HG02763 (cell line): ENCODE results near the gene ACADM.
"Not testable (repeated sequence)": the region's sequence is repeated elsewhere in the genome, so short reads cannot be mapped to it uniquely, and the experiment has no call there.

ENCODE experiments used
- ATAC-seq: cut with Tn5 transposase; IDR thresholded peaks from one replicate; pipeline ENCODE4 v1.9.1; 2021; ENCODE audit warnings: mild to moderate bottlenecking, moderate library complexity; ENCODE audit not compliant: unreplicated experiment

The ACADM gene

GRCh38 chr1:75724472-75725022 lies at the start of gene ACADM:
TSS of gene ACADM (plus strand) at chr1:75724709. CDS start at chr1:75724788, 79 bp downstream.
- ATAC-seq: peak; percentile 93

DNA sequence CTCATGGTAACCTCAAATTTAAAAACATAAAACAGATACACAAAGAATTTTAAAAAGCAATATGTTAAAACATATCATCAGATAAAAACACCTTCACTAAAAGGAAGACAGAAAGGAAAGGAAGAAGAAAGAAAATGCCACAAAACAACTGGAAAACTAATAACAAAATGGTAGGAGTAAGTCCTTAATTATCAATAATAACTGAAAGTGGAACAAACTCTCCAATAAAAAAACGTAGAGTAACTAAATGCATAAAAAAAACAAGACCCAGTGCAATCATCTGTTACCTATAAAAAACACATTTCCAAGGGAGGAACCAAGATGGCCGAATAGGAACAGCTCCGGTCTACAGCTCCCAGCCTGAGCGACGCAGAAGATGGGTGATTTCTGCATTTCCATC lies 47.1 kb upstream of the ACADM start:
- ATAC-seq: no peak

GRCh38 chr1:75677964-75678363 lies 46.5 kb upstream of the ACADM start:
- ATAC-seq: not testable (repeated sequence)

- no peak for ATAC-seq
Measured at GRCh38 chr1:75690547-75690946, 34.0 kb upstream of the ACADM start.

- ATAC-seq: no peak
Measured at GRCh38 chr1:75693551-75693950, 31.0 kb upstream of the ACADM start.

DNA sequence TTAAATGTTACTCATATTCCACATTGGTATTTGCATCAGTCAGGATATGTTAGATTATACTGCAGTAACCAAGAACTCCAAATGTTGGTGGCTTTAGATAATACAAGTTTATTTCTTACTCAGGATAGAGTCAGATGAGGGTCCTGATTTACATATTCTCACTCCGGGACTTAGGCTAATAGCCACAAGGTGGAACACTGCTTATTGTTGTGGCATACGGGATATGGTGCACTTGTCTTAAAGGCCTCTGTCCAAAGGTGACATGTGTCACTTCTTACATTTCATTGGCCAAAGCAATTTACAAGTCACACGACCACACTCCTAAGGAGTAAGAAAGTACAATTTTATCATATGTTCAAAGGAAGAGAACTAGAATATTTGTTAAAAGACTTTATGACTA lies 28.5 kb upstream of the ACADM start:
- ATAC-seq: no peak

GRCh38 chr1:75707191-75707590 lies 17.3 kb upstream of the ACADM start:
- ATAC-seq: no peak

DNA sequence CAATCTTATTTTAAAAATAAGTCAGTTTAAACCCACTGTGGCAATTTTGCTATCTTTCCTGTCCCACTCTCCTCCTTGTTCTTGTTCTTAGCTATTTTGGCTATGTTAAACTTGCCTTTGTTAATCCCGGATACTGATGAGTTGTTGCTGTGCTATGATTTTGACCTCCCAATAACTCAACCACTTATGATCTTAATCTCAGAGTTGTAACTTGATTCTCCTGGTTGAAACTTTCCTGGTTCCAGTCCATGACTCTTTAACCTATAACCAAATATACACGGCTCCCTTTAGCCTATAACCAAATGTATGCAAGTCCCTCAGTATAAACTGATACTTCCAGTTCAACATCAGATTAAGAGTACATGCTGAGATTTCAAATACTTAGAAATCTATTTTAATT lies 15.6 kb upstream of the ACADM start:
- no peak for ATAC-seq

GRCh38 chr1:75710832-75711231 lies 13.7 kb upstream of the ACADM start:
- no peak for ATAC-seq

- no peak for ATAC-seq
Measured at GRCh38 chr1:75711846-75712245, 12.7 kb upstream of the ACADM start.

DNA sequence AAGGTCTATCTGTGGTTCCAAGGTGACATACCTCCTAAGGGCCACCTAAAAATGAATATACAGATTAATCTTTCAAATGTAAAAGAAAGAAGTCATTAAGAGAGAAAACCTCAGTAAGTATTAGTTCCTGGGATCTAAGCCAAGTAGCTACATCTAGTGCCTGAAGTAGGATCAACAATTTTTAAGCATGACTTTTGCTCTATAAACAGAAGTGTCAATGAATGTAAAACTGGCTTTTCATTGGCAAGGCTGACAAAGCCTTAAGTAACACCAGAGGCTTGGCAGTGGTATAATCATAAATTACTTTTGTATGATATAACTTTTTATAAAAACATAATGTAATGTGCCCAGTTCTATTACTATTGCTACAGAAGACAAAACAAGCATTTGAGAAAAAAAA lies 12.2 kb upstream of the ACADM start:
- ATAC-seq: no peak

- ATAC-seq: no peak
Measured at GRCh38 chr1:75719810-75720209, 4.7 kb upstream of the ACADM start.

DNA sequence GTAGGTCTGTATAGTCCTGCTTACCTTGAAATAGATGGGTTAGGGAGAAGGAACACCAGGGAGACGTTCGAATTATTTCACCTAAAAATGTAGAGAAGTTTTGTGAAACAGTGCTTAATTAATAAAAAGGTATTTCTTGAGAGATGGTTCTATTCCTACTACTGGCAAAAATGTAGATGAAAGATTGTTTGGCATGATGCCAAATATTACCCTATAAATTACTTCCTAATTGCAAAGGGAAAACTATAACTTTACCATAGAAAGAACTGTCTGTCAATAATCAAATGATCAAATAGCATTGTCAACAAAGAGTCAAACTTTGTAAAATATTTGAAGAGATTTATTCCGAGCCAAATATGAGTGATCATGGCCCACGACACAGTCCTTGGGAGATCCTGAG lies 4.2 kb upstream of the ACADM start:
- no peak for ATAC-seq

GRCh38 chr1:75720820-75721219 lies 3.7 kb upstream of the ACADM start:
- no peak for ATAC-seq

GRCh38 chr1:75722246-75722645 lies 2.3 kb upstream of the ACADM start:
- ATAC-seq: not testable (repeated sequence)

GRCh38 chr1:75722966-75723365 lies 1.5 kb upstream of the ACADM start:
- no peak for ATAC-seq

DNA sequence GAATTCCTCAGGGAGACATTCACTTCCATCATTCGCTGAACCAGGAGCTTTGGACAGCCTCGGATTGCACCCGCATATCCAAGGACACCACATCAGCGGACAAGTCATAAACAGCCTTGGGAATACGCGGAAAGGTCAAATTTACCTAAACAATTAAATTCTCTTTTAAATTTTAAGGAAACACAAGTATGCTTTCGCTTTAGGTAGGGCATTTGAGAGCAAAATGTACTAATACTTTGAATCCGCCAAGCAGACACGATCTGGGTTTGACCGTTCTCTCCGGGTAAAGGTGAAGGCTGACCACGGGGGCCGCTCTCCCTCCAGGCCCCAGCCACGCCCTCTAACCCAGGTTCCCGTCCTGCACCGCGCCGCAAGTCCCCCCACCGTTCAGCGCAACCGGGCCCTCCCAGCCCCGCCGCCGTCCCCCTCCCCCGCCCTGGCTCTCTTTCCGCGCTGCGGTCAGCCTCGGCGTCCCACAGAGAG lies 479 bp upstream of the ACADM start:
- ATAC-seq: peak; percentile 70

GRCh38 chr1:75725266-75725665 lies 757 bp downstream of the ACADM start:
- no peak for ATAC-seq

DNA sequence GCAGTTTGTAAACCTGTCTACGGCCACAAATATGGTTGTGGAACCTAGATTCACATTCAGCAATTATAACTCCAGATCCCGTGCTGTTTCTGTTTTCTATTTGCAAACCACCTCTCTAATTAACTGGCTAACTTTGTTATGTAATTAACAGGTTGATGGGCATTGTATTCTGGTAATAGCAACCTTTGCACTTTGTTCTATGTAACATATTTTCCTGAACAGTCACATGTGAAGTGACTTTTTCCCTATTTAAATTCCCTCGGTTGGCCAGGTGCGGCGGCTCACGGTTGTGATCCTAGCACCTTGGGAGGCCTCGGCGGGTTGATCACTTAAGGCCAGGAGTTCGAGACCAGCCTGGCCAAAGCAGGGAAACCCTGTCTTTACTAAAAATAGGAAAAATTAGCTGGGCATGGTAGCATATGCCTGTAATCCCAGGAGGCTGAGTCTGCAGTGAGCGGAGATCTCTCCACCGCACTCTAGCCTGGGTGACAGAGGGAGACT lies 1.4 kb downstream of the ACADM start:
- ATAC-seq: no peak

- no peak for ATAC-seq
Measured at GRCh38 chr1:75727571-75727970, 3.1 kb downstream of the ACADM start.

- no peak for ATAC-seq
Measured at GRCh38 chr1:75730432-75730831, 5.9 kb downstream of the ACADM start.

DNA sequence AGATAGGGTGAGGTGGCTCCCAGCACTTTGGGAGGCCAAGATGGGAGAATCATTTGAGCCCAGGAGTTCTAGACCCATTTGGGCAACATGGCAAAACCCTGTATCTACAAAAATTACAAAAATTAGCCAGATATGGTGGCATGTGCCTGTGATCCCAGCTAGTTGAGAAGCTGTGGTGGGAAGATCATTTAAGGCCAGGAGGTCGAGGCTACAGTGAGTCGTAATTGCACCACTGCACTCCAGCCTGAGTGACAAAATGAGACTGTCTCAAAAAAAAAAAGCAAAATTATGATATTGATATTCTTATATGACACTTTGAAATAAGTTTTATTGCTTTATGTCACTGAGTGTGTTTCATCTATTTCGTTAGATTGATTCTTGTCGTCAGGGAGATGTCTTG lies 7.4 kb downstream of the ACADM start:
- no peak for ATAC-seq

- no peak for ATAC-seq
Measured at GRCh38 chr1:75732703-75733102, 8.2 kb downstream of the ACADM start.
